ENCODE measurements around the gene ZNF215. TPM values are rescaled to one million over a fixed set of nuclear protein-coding genes. Genes with fewer than 3 reads are reported as not detected.

Gene ZNF215
- total and polyA plus RNA-seq, 4 donors: 0.07 to 0.42 (median 0.20) TPM

- Histone ChIP-seq H3K9ac (ENCODE audit: low read depth in 1 of 2, low read length in 2 of 2) (no peak overlapping the region), H3K27me3 (ENCODE audit: control insufficient read depth in 4 of 4, insufficient read depth in 4 of 4, low read length in 3 of 4) (no peaks in the 10 kb centered on the region), H3K36me3 (ENCODE audit: control insufficient read depth in 4 of 4, insufficient read depth in 3 of 4, low read depth in 1 of 4, low read length in 3 of 4) (peaks cover 0 to 14% (median under 1%) of the 10 kb centered on the region in 4 donors), H3K27ac (ENCODE audit: low read depth in 1 of 2, low read length in 2 of 2) (no peak overlapping the region), H3K9me3 (ENCODE audit: control insufficient read depth in 4 of 4, low read length in 3 of 4) (no peaks in the 10 kb centered on the region), H3K4me3 (ENCODE audit: low read depth in 1 of 3, low read length in 3 of 3) (no peak overlapping the region), H3K4me1 (ENCODE audit: control insufficient read depth in 4 of 4, insufficient read depth in 4 of 4, low read length in 3 of 4) (no peaks in the 10 kb centered on the region)
- DNase-seq (ENCODE audit: low spot score): no peak
- TF ChIP-seq YY1 (IDR thresholded peaks at IDR 0.05) (no peak), EGR1 (IDR thresholded peaks at IDR 0.05; ENCODE audit: low read depth in 2 of 2) (no peak), CTCF (IDR thresholded peaks at IDR 0.05; ENCODE audit: low read depth, low read length, missing input control) (no peak), RAD21 (IDR thresholded peaks at IDR 0.05) (no peak), ATF3 (IDR thresholded peaks at IDR 0.05) (no peak), FOXA2 (IDR thresholded peaks at IDR 0.05) (no peak), JUND (IDR thresholded peaks at IDR 0.05) (no peak), MAX (IDR thresholded peaks at IDR 0.05) (no peak), TAF1 (conservative IDR thresholded peaks at IDR 0.05) (no peak), ZBTB33 (IDR thresholded peaks at IDR 0.05) (no peak), RXRA (IDR thresholded peaks at IDR 0.05) (no peak), FOXA1 (IDR thresholded peaks at IDR 0.05) (no peak), SP1 (IDR thresholded peaks at IDR 0.05) (no peak), GABPA (IDR thresholded peaks at IDR 0.05 in 1 of 2, conservative IDR thresholded peaks at IDR 0.05 in 1 of 2) (no peak)
- WGBS: 70% methylated on average over 3 of the region's 3 CpGs
Observed at GRCh38 chr11:7004482-7004881, 78.3 kb downstream of the ZNF215 start.

Other genes starting within 250 kb of the ZNF215 start
- 10 to 100 TPM; 14.0 to 18.0 TPM for gene MRPL17, start 243.1 kb upstream of the ZNF215 start, total RNA-seq
- gene MRPL17, start 243.1 kb upstream of the ZNF215 start, polyA plus RNA-seq: 10 to 100 TPM; 20.0 to 21.8 TPM
- under 1 TPM in 1 of 2 donors, not detected in 1; under 0.01 TPM for gene OR2AG2, start 154.4 kb upstream of the ZNF215 start, total RNA-seq
- gene OR2AG2, start 154.4 kb upstream of the ZNF215 start, polyA plus RNA-seq: not detected
- gene OR2AG1, start 143.4 kb upstream of the ZNF215 start, total RNA-seq: not detected
- not detected for gene OR2AG1, start 143.4 kb upstream of the ZNF215 start, polyA plus RNA-seq
- under 1 TPM in 1 of 2 donors, not detected in 1; 0.08 TPM for gene OR6A2, start 126.7 kb upstream of the ZNF215 start, total RNA-seq
- gene OR6A2, start 126.7 kb upstream of the ZNF215 start, polyA plus RNA-seq: not detected
- not detected for gene OR10A5, start 80.7 kb upstream of the ZNF215 start, total RNA-seq
- not detected for gene OR10A5, start 80.7 kb upstream of the ZNF215 start, polyA plus RNA-seq
- not detected for gene OR10A2, start 63.4 kb upstream of the ZNF215 start, total RNA-seq
- gene OR10A2, start 63.4 kb upstream of the ZNF215 start, polyA plus RNA-seq: not detected
- not detected for gene OR10A4, start 49.8 kb upstream of the ZNF215 start, total RNA-seq
- not detected for gene OR10A4, start 49.8 kb upstream of the ZNF215 start, polyA plus RNA-seq
- gene OR2D2, start 33.9 kb upstream of the ZNF215 start, total RNA-seq: not detected
- not detected for gene OR2D2, start 33.9 kb upstream of the ZNF215 start, polyA plus RNA-seq
- not detected for gene OR2D3, start 5.4 kb upstream of the ZNF215 start, total RNA-seq
- gene OR2D3, start 5.4 kb upstream of the ZNF215 start, polyA plus RNA-seq: not detected
- 1 to 10 TPM; 1.3 to 2.3 TPM for gene ZNF214, start 93.9 kb downstream of the ZNF215 start, total RNA-seq
- gene ZNF214, start 93.9 kb downstream of the ZNF215 start, polyA plus RNA-seq: 1 to 10 TPM in 1 of 2 donors, under 1 TPM in 1; 0.57 to 1.1 TPM
- gene NLRP14, start 94.1 kb downstream of the ZNF215 start, total RNA-seq: under 1 TPM; 0.47 to 0.50 TPM
- gene NLRP14, start 94.1 kb downstream of the ZNF215 start, polyA plus RNA-seq: under 1 TPM; 0.02 to 0.22 TPM
- under 1 TPM; 0.05 to 0.08 TPM for gene RBMXL2, start 162.6 kb downstream of the ZNF215 start, total RNA-seq
- not detected for gene RBMXL2, start 162.6 kb downstream of the ZNF215 start, polyA plus RNA-seq

Data from liver (tissue), 9 donors.